PC-9 (cell line): ENCODE measurements around the gene HLTF. TPM values are rescaled to one million over a fixed set of nuclear protein-coding genes. Genes with fewer than 3 reads are reported as not detected.

Experiments
- BruUV-seq: library from RNA; stranded (reverse); fragments of 400-500 nt; replicated peaks from 2 replicates; lab custom pipeline; 2021; lab: Mats Ljungman, UMichigan
- CTCF ChIA-PET: fragments of 300-600 bp; sonication (Branson Sonifier 250); formaldehyde crosslinking; loops from one replicate; lab custom pipeline; 2022; ENCODE audit warnings: antibody characterized with exemption; lab: Charles Lee
- POLR2A ChIA-PET: fragments of 300-600 bp; sonication (Branson Sonifier 250); formaldehyde crosslinking; loops from one replicate; lab custom pipeline; 2022; ENCODE audit warnings: antibody characterized with exemption; ENCODE audit not compliant: unreplicated experiment; lab: Charles Lee
- DNase-seq, 2 experiments: peaks; one replicate each; pipeline versions ENCODE4 v3.0.0 to v3.0.0-alpha.2; 2015 to 2022; ENCODE audit warnings: mixed read lengths in 1 of 2
- H2AFZ ChIP-seq: fragments of 200-600 bp; sonication (generic); 2 replicates; pipeline ENCODE4 v1.8.1; 2017; ENCODE audit warnings: antibody characterized with exemption
- H3F3A ChIP-seq: fragments of 200-600 bp; sonication (generic); 2 replicates; pipeline ENCODE4 v1.8.1; 2017; ENCODE audit warnings: antibody characterized with exemption, mild to moderate bottlenecking, low read depth; ENCODE audit not compliant: insufficient read depth
- H3K27ac ChIP-seq: fragments of 200-600 bp; sonication (generic); 2 replicates; pipeline ENCODE4 v1.6.1; 2016; ENCODE audit warnings: mixed run types
- H3K27me3 ChIP-seq: fragments of 200-600 bp; sonication (generic); 2 replicates; pipeline ENCODE4 v1.6.1; 2016; ENCODE audit warnings: low read depth, mixed run types; ENCODE audit not compliant: insufficient read depth
- H3K36me3 ChIP-seq: fragments of 200-600 bp; sonication (generic); 2 replicates; pipeline ENCODE4 v1.6.1; 2016; ENCODE audit warnings: low read depth, mixed run types
- H3K4me1 ChIP-seq: fragments of 200-600 bp; sonication (generic); replicated peaks from 2 replicates; pipeline ENCODE4 v1.6.1; 2016; ENCODE audit warnings: mixed run types; ENCODE audit not compliant: insufficient read depth
- H3K4me2 ChIP-seq: fragments of 200-600 bp; sonication (generic); 2 replicates; pipeline ENCODE4 v1.6.1; 2017; ENCODE audit warnings: mixed run types
- H3K4me3 ChIP-seq: fragments of 200-600 bp; sonication (generic); 2 replicates; pipeline ENCODE4 v1.6.1; 2016; ENCODE audit warnings: mixed run types
- H3K79me2 ChIP-seq: fragments of 200-600 bp; sonication (generic); 2 replicates; pipeline ENCODE4 v1.6.1; 2017; ENCODE audit warnings: low read depth, mixed run types
- H3K9me2 ChIP-seq: fragments of 200-600 bp; sonication (generic); 2 replicates; pipeline ENCODE4 v1.8.1; 2017; ENCODE audit warnings: mild to moderate bottlenecking; ENCODE audit not compliant: insufficient read depth
- H3K9me3 ChIP-seq: fragments of 200-600 bp; sonication (generic); 2 replicates; pipeline ENCODE4 v1.8.1; 2016; ENCODE audit warnings: low read depth; ENCODE audit not compliant: insufficient read depth
- H4K20me1 ChIP-seq: fragments of 200-600 bp; sonication (generic); 2 replicates; pipeline ENCODE4 v1.8.1; 2017; ENCODE audit not compliant: insufficient read depth
- CTCF ChIP-seq: fragments of 200-600 bp; sonication (generic); conservative IDR thresholded peaks from 2 replicates; pipeline ENCODE4 v1.6.1; 2017; ENCODE audit warnings: mixed run types, antibody characterized with exemption, mild to moderate bottlenecking, moderate library complexity
- EZH2 ChIP-seq: fragments of 200-600 bp; sonication (generic); IDR thresholded peaks from 2 replicates; pipeline ENCODE4 v1.8.0; 2017; ENCODE audit warnings: antibody characterized with exemption, low read depth
- intact Hi-C: fragments of 100-400 bp; cut with micrococcal nuclease; formaldehyde crosslinking; loops from one replicate; pipeline ENCODE4 v1.10.0; 2022; ENCODE audit not compliant: unreplicated experiment
- total RNA-seq: library from RNA; stranded (reverse); gene quantifications from 2 replicates; pipeline ENCODE4 v1.2.3, GENCODE V29; 2021

The HLTF gene
- total RNA-seq, 1 experiment from 2014 or later: 38.3 TPM

GRCh38 chr3:149077628-149078027 lies 8.7 kb downstream of the HLTF start:
- no peaks in the 10 kb centered on the region for H3K4me1 ChIP-seq
- H3F3A ChIP-seq: no peaks in the 10 kb centered on the region
- no peaks in the 10 kb centered on the region for H3K9me2 ChIP-seq
- no peaks in the 10 kb centered on the region for H4K20me1 ChIP-seq
- no peak overlapping the region for H2AFZ ChIP-seq
- CTCF ChIA-PET: no interaction called here
- DNase-seq: no peak
- no peaks in the 10 kb centered on the region for H3K27me3 ChIP-seq
- TF ChIP-seq EZH2: no peak
- TF ChIP-seq CTCF: no peak
- H3K4me2 ChIP-seq: no peak overlapping the region
- no peak overlapping the region for H3K4me3 ChIP-seq
- intact Hi-C loops: no loop called here
- H3K36me3 ChIP-seq: peaks cover 7% of the 10 kb centered on the region
- H3K9me3 ChIP-seq: no peaks in the 10 kb centered on the region
- POLR2A ChIA-PET: interaction anchor here (0.6 to 0.7 kb wide), 2 partner anchors 82 to 122 kb away, joined by 5 read pairs; no protein-coding TSS in a partner anchor
- no peak overlapping the region for H3K27ac ChIP-seq
- no TSS peak for BruUV-seq
- H3K79me2 ChIP-seq: no peaks in the 10 kb centered on the region; the same call in 1 of the 2 replicates

- ChIA-PET POLR2A (no interaction called here), CTCF (no interaction called here)
- no peak overlapping the region for H3K27ac ChIP-seq
- no peak for TF ChIP-seq CTCF
- TF ChIP-seq EZH2: no peak
- no peak overlapping the region for H2AFZ ChIP-seq
- no TSS peak for BruUV-seq
- H3K4me3 ChIP-seq: no peak overlapping the region
- H4K20me1 ChIP-seq: no peaks in the 10 kb centered on the region
- H3K79me2 ChIP-seq: no peaks in the 10 kb centered on the region
- H3F3A ChIP-seq: no peaks in the 10 kb centered on the region
- no peaks in the 10 kb centered on the region for H3K4me1 ChIP-seq
- no peaks in the 10 kb centered on the region for H3K27me3 ChIP-seq
- no peaks in the 10 kb centered on the region for H3K36me3 ChIP-seq
- H3K9me2 ChIP-seq: no peaks in the 10 kb centered on the region
- intact Hi-C loops: no loop called here
- no peak overlapping the region for H3K4me2 ChIP-seq
- H3K9me3 ChIP-seq: no peaks in the 10 kb centered on the region
- no peak for DNase-seq
These were observed 18.4 kb downstream of the HLTF start for GRCh38 chr3:149067883-149068282.

- H3K9me2 ChIP-seq: no peaks in the 10 kb centered on the region
- no TSS peak for BruUV-seq
- peaks cover 4% of the 10 kb centered on the region for H3K36me3 ChIP-seq
- no peak overlapping the region for H3K4me3 ChIP-seq
- H3K9me3 ChIP-seq: no peaks in the 10 kb centered on the region
- no peak overlapping the region for H2AFZ ChIP-seq
- H3K79me2 ChIP-seq: no peaks in the 10 kb centered on the region
- no peak for DNase-seq
- no peaks in the 10 kb centered on the region for H4K20me1 ChIP-seq
- TF ChIP-seq EZH2: no peak
- TF ChIP-seq CTCF: no peak
- no peaks in the 10 kb centered on the region for H3K4me1 ChIP-seq
- no peak overlapping the region for H3K4me2 ChIP-seq
- no peaks in the 10 kb centered on the region for H3F3A ChIP-seq
- no peaks in the 10 kb centered on the region for H3K27me3 ChIP-seq
- ChIA-PET POLR2A (no interaction called here), CTCF (no interaction called here)
- H3K27ac ChIP-seq: no peak overlapping the region
- intact Hi-C loops: no loop called here
These were observed 24.6 kb downstream of the HLTF start for GRCh38 chr3:149061776-149062175.
